Measurements from ENCODE around the gene RASAL1. TPM values are rescaled to one million over a fixed set of nuclear protein-coding genes. Genes with fewer than 3 reads are reported as not detected.

RASAL1 gene
- polyA plus RNA-seq, 1 of the 3 experiments (the other 2 are of a cell fraction), result not detected

DNA sequence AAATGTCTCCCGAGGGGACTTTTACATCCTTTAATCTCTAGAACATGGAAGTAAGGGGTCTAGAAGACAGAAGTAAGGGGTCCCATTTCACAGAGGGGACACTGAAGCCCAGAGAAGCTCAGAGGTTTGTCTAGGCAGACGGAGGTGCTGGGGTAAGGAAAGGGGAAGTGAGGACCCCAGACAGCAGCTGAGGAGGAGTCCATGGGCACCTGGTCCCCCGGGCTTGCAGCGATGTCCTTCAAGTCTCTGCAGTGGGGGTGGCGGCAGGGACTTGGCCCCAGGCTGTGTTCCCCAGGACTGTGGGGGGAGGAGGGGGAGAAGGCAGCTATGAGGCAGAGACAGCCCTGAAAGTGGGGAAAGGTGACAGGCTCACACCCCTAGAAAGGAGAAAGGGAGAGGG lies 48.4 kb downstream of the RASAL1 start:
- POLR2A ChIA-PET, result no interaction called here
- no peaks in the 10 kb centered on the region for H3K27me3 ChIP-seq (ENCODE audit: insufficient read depth)
- no peak overlapping the region for H3K4me3 ChIP-seq (ENCODE audit: low read depth in 2 of 2, low read length in 1 of 2)
- 72% methylated on average over 5 of the region's 5 CpGs for WGBS (ENCODE audit: low lambda C conversion rate)
- H3K79me2 ChIP-seq (ENCODE audit: insufficient read depth), result no peaks in the 10 kb centered on the region
- no peaks in the 10 kb centered on the region for H3K9me3 ChIP-seq
- TF ChIP-seq GATA2 (CRISPR knock-in tag; IDR thresholded peaks at IDR 0.05), result no peak
- no peaks in the 10 kb centered on the region for H3K9me2 ChIP-seq
- H2AFZ ChIP-seq (ENCODE audit: low read depth), result no peak overlapping the region
- no peaks in the 10 kb centered on the region for H3F3A ChIP-seq (replicated peaks; ENCODE audit: insufficient read depth)
- no peak overlapping the region for H3K27ac ChIP-seq (ENCODE audit: low read depth in 2 of 2, low read length in 1 of 2)
- H3K4me2 ChIP-seq, result no peak overlapping the region
- no peaks in the 10 kb centered on the region for H3K36me3 ChIP-seq (replicated peaks in 1 of 2; ENCODE audit: control insufficient read depth in 1 of 2, insufficient read depth in 2 of 2, low read length in 1 of 2)
- H3K4me1 ChIP-seq (ENCODE audit: control insufficient read depth in 1 of 2, insufficient read depth in 2 of 2, low read depth in 1 of 2, low read length in 1 of 2), result no peaks in the 10 kb centered on the region; a peak in 1 of 4 replicates
- no peak for DNase-seq
- H3K9ac ChIP-seq, result no peak overlapping the region
- H4K20me1 ChIP-seq (ENCODE audit: insufficient read depth), result no peaks in the 10 kb centered on the region
- CTCF ChIA-PET, result interaction anchor here (1.1 to 4.4 kb wide), 2 partner anchors 12 to 38 kb away, joined by 3 to 27 read pairs; no protein-coding TSS in a partner anchor

DNA sequence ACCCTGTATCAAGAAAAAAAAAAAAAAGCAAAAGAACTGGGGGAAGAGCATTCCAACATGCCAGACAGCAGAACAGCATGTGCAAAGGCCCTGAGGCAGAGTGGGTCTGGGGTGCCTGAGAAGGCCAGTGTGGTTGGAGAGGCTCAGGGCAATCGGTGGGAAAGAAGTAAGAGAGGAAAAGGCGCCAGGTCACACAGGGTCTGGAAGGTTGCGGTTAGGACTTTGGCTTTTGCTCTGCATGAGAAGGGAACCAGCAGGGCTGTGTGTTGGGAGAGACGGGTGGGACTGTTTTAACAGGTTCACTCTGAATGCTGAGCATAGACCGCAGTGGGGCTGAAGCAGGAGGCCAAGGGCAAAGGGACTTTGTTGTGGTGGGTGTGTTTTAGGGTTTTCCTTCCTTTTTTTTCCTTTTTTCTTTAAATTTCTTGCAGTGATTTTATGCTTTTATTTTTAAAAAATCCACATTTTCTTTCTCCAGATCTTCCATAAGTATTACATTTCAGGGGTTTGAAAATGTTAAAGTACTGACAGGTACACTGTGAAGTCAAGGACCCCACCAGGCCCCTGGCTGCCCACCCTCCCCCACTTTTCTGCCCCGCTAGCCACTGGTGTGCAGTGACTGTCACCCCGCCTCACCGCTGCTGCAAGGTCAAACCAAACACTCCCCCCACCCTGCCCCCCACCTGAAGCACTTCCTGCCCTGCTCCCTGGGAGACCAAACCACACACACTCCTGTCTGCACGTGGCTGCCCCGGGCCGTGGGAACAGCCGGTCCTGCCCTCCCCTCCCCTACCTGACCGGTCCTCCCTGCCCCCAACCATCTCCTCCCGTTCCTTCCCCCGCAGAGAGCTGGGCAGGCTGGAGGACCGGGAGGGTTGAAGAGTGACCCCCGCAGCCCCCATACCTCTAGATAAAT lies 49.1 kb downstream of the RASAL1 start:
- no peak overlapping the region for H3K9ac ChIP-seq
- no peaks in the 10 kb centered on the region; a peak in 1 of 4 replicates for H3K4me1 ChIP-seq (ENCODE audit: control insufficient read depth in 1 of 2, insufficient read depth in 2 of 2, low read depth in 1 of 2, low read length in 1 of 2)
- ChIA-PET POLR2A (no interaction called here), CTCF (interaction anchor here (1.2 to 4.4 kb wide), 2 partner anchors 13 to 38 kb away, joined by 4 to 27 read pairs; no protein-coding TSS in a partner anchor)
- no peaks in the 10 kb centered on the region for H3K9me3 ChIP-seq
- no peak overlapping the region for H3K27ac ChIP-seq (ENCODE audit: low read depth in 2 of 2, low read length in 1 of 2)
- H3K79me2 ChIP-seq (ENCODE audit: insufficient read depth), result no peaks in the 10 kb centered on the region
- H3K4me3 ChIP-seq (ENCODE audit: low read depth in 2 of 2, low read length in 1 of 2), result no peak overlapping the region
- H3K27me3 ChIP-seq (ENCODE audit: insufficient read depth), result no peaks in the 10 kb centered on the region
- no peak overlapping the region for H3K4me2 ChIP-seq
- H2AFZ ChIP-seq (ENCODE audit: low read depth), result no peak overlapping the region
- H3K9me2 ChIP-seq, result no peaks in the 10 kb centered on the region
- no peaks in the 10 kb centered on the region for H3F3A ChIP-seq (replicated peaks; ENCODE audit: insufficient read depth)
- DNase-seq, result no peak
- TF ChIP-seq, protein P1, sequence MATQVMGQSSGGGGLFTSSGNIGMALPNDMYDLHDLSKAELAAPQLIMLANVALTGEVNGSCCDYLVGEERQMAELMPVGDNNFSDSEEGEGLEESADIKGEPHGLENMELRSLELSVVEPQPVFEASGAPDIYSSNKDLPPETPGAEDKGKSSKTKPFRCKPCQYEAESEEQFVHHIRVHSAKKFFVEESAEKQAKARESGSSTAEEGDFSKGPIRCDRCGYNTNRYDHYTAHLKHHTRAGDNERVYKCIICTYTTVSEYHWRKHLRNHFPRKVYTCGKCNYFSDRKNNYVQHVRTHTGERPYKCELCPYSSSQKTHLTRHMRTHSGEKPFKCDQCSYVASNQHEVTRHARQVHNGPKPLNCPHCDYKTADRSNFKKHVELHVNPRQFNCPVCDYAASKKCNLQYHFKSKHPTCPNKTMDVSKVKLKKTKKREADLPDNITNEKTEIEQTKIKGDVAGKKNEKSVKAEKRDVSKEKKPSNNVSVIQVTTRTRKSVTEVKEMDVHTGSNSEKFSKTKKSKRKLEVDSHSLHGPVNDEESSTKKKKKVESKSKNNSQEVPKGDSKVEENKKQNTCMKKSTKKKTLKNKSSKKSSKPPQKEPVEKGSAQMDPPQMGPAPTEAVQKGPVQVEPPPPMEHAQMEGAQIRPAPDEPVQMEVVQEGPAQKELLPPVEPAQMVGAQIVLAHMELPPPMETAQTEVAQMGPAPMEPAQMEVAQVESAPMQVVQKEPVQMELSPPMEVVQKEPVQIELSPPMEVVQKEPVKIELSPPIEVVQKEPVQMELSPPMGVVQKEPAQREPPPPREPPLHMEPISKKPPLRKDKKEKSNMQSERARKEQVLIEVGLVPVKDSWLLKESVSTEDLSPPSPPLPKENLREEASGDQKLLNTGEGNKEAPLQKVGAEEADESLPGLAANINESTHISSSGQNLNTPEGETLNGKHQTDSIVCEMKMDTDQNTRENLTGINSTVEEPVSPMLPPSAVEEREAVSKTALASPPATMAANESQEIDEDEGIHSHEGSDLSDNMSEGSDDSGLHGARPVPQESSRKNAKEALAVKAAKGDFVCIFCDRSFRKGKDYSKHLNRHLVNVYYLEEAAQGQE (IDR thresholded peaks at IDR 0.05; ENCODE audit: low read depth, low read length), result no peak
- no peak for TF ChIP-seq EP300 (IDR thresholded peaks at IDR 0.05; ENCODE audit: borderline replicate concordance in 1 of 2, low read depth in 1 of 2, low read length in 1 of 2)
- TF ChIP-seq FOSL2 (IDR thresholded peaks at IDR 0.05; ENCODE audit: borderline replicate concordance, low read depth), result no peak
- no peak for TF ChIP-seq RFX5 (IDR thresholded peaks at IDR 0.05; ENCODE audit: low read length)
- TF ChIP-seq, protein P2, sequence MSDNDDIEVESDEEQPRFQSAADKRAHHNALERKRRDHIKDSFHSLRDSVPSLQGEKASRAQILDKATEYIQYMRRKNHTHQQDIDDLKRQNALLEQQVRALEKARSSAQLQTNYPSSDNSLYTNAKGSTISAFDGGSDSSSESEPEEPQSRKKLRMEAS (IDR thresholded peaks at IDR 0.05; ENCODE audit: low read depth), result no peak
- TF ChIP-seq FOXJ3 (CRISPR knock-in tag; IDR thresholded peaks at IDR 0.05), result no peak
- TF ChIP-seq RXRA (IDR thresholded peaks at IDR 0.05; ENCODE audit: borderline replicate concordance, low read depth), result no peak
- TF ChIP-seq MXI1 (IDR thresholded peaks at IDR 0.05; ENCODE audit: low read depth, low read length), result no peak
- no peak for TF ChIP-seq GATA2 (CRISPR knock-in tag; IDR thresholded peaks at IDR 0.05)
- WGBS (ENCODE audit: low lambda C conversion rate), result 67% methylated on average over 13 of the region's 17 CpGs
- no peaks in the 10 kb centered on the region for H3K36me3 ChIP-seq (replicated peaks in 1 of 2; ENCODE audit: control insufficient read depth in 1 of 2, insufficient read depth in 2 of 2, low read length in 1 of 2)
- H4K20me1 ChIP-seq (ENCODE audit: insufficient read depth), result no peaks in the 10 kb centered on the region
